ENCODE measurements around the gene AKAP1. TPM values are rescaled to one million over a fixed set of nuclear protein-coding genes. Genes with fewer than 3 reads are reported as not detected.

AKAP1 gene
- total and polyA plus RNA-seq, 9 of the 15 experiments (the other 6 are each of a cell fraction or from before 2014, with no cell fraction given): 12.9 to 63.8 (median 36.4) TPM

DNA sequence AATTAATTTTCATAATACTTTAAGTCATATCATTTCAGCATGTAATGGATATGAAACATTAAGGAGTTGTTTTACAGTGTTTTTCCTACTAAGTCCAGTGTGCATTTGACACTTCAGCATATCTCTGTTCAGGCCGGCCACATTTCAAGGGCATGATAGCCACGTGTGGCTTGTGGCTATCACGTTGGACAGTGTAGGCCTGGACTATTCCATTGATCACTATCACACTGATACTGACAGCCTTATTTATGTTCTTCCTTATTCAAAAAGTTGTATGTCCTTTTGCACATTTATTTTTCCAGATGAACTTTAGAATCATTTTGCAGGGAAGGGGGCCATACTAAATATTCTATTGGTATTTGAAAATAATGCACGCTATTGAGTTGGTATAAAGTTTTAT lies 39.0 kb downstream of the AKAP1 start (continued):
- TF ChIP-seq ZMIZ1 (IDR thresholded peaks at IDR 0.05; ENCODE audit: low read depth in 2 of 2, low read length in 2 of 2): no peak
- TF ChIP-seq STAT5A (IDR thresholded peaks at IDR 0.05; ENCODE audit: borderline replicate concordance, low read length): peak; percentile 22; the same call in 1 of the 2 replicates
- no peak for TF ChIP-seq E2F5 (CRISPR knock-in tag; IDR thresholded peaks at IDR 0.05)
- no peak for TF ChIP-seq ZNF134 (CRISPR knock-in tag; conservative IDR thresholded peaks at IDR 0.05)
- no peak for TF ChIP-seq SRSF3 (IDR thresholded peaks at IDR 0.05; ENCODE audit: insufficient read depth, low read length)
- TF ChIP-seq E2F4 (CRISPR knock-in tag; IDR thresholded peaks at IDR 0.05; ENCODE audit: low read depth): no peak
- no peak for TF ChIP-seq AFF1 (IDR thresholded peaks at IDR 0.05; ENCODE audit: low read depth in 1 of 2, partially characterized antibody in 2 of 2)
- 0 out of 2 replicates have a peak, but pooled peaks have one; percentile 45 for TF ChIP-seq RNF2 (IDR thresholded peaks at IDR 0.05)
- no peak for TF ChIP-seq ZNF583 (CRISPR knock-in tag; IDR thresholded peaks at IDR 0.05)
- TF ChIP-seq FIP1L1 (IDR thresholded peaks at IDR 0.05; ENCODE audit: low read depth, low read length, poor library complexity, severe bottlenecking): no peak
- peak; percentile 97 for TF ChIP-seq ZBTB9 (CRISPR knock-in tag; IDR thresholded peaks at IDR 0.05)
- no peak for TF ChIP-seq EZH2 (IDR thresholded peaks at IDR 0.05; ENCODE audit: borderline replicate concordance, low read depth, low read length)
- no peak for TF ChIP-seq DLX4 (CRISPR knock-in tag; IDR thresholded peaks at IDR 0.05)
- TF ChIP-seq SLC30A9 (CRISPR knock-in tag; IDR thresholded peaks at IDR 0.05): no peak

All from K562 (cell line).